Panc1 (cell line): Measurements from ENCODE around the gene TBC1D16. TPM values are rescaled to one million over a fixed set of nuclear protein-coding genes. Genes with fewer than 3 reads are reported as not detected.

Experiments
- ATAC-seq: fragments of 200-7000 bp; cut with Tn5 transposase; 2 replicates; pipeline ENCODE4 v1.9.1; 2020; ENCODE audit warnings: mild to moderate bottlenecking, moderate library complexity
- BruUV-seq: library from RNA; stranded (reverse); fragments of 400-500 nt; replicated peaks from 2 replicates; lab custom pipeline; 2021; lab: Mats Ljungman, UMichigan
- CTCF ChIA-PET: fragments of 300-600 bp; sonication (Branson Sonifier 250); formaldehyde crosslinking; loops from one replicate; lab custom pipeline; 2022; ENCODE audit warnings: antibody characterized with exemption; lab: Charles Lee
- POLR2A ChIA-PET: fragments of 300-600 bp; sonication (Branson Sonifier 250); formaldehyde crosslinking; loops from one replicate; lab custom pipeline; 2022; ENCODE audit warnings: antibody characterized with exemption; lab: Charles Lee
- DNase-seq: peaks from one replicate; pipeline ENCODE4 v3.0.0-alpha.2; 2010; ENCODE audit warnings: low read depth, low spot score
- H3K27ac ChIP-seq: 2 replicates; pipeline ENCODE4 v1.5.1; 2011; ENCODE audit warnings: mild to moderate bottlenecking, low read length, inconsistent platforms
- H3K27me3 ChIP-seq: fragments of 200-500 bp; sonication (Bioruptor generic); 2 replicates; pipeline ENCODE4 v1.6.0; 2014; ENCODE audit warnings: low read length, inconsistent platforms; ENCODE audit not compliant: control insufficient read depth, insufficient read depth
- H3K36me3 ChIP-seq: fragments of 200-500 bp; sonication (Bioruptor generic); 2 replicates; pipeline ENCODE4 v1.5.1; 2014; ENCODE audit warnings: inconsistent platforms, mild to moderate bottlenecking, low read length, moderate library complexity; ENCODE audit not compliant: control insufficient read depth, insufficient read depth
- H3K4me1 ChIP-seq: 2 replicates; pipeline ENCODE4 v1.5.1; 2011; ENCODE audit warnings: inconsistent platforms, mild to moderate bottlenecking, low read length, moderate library complexity; ENCODE audit not compliant: control insufficient read depth, insufficient read depth
- H3K4me3 ChIP-seq, 2 experiments: 2 replicates each; pipeline ENCODE4 v1.5.1; 2011 to 2012; ENCODE audit warnings: low read depth in 2 of 2, low read length in 2 of 2, mild to moderate bottlenecking in 2 of 2, inconsistent platforms in 1 of 2, moderate library complexity in 1 of 2
- H3K9me3 ChIP-seq: fragments of 200-500 bp; sonication (Bioruptor generic); 2 replicates; pipeline ENCODE4 v1.5.1; 2014; ENCODE audit warnings: low read depth, mild to moderate bottlenecking, inconsistent platforms, low read length, moderate library complexity; ENCODE audit not compliant: control insufficient read depth, insufficient read depth
- POLR2AphosphoS5 ChIP-seq: IDR thresholded peaks from 2 replicates; pipeline ENCODE4 v1.6.1; 2012; ENCODE audit warnings: mild to moderate bottlenecking, low read depth, low read length, moderate library complexity
- SIN3A ChIP-seq: IDR thresholded peaks from 2 replicates; pipeline ENCODE4 v1.6.1; 2012; ENCODE audit warnings: low read depth, mild to moderate bottlenecking, low read length, moderate library complexity, borderline replicate concordance; ENCODE audit not compliant: insufficient read depth
- TCF7L2 ChIP-seq: IDR thresholded peaks from 2 replicates; pipeline ENCODE4 v1.6.1; 2011; ENCODE audit warnings: mild to moderate bottlenecking, low read depth, low read length, inconsistent platforms
- in situ Hi-C: cut with HindIII; loops from 2 replicates; pipeline ENCODE4 v1.10.0; 2016; ENCODE audit warnings: low sequenced_read_pairs, low pct_unique_long_range_greater_than_20kb
- intact Hi-C: fragments of 100-400 bp; cut with micrococcal nuclease; formaldehyde crosslinking; loops from one replicate; pipeline ENCODE4 v1.10.0; 2022; ENCODE audit not compliant: unreplicated experiment
- total RNA-seq: library from RNA; stranded (reverse); gene quantifications from one replicate; pipeline ENCODE4 v1.2.1, GENCODE V29; 2021; ENCODE audit not compliant: unreplicated experiment
- TF ChIP-seq, protein P1 (sequence below), 2 experiments: IDR thresholded peaks; 2 replicates each; pipeline ENCODE4 v1.6.1; 2011 to 2012; ENCODE audit warnings: low read depth in 2 of 2, control low read depth in 1 of 2, low read length in 1 of 2, mild to moderate bottlenecking in 1 of 2, moderate library complexity in 1 of 2; ENCODE audit not compliant: insufficient read depth in 1 of 2
- TF ChIP-seq, protein P2 (sequence below): fragments of 450-650 bp; IDR thresholded peaks from 2 replicates; pipeline ENCODE4 v1.5.1; 2017; ENCODE audit warnings: mild to moderate bottlenecking

TBC1D16 gene
- total RNA-seq, 1 experiment from 2014 or later, result 41.6 TPM

DNA sequence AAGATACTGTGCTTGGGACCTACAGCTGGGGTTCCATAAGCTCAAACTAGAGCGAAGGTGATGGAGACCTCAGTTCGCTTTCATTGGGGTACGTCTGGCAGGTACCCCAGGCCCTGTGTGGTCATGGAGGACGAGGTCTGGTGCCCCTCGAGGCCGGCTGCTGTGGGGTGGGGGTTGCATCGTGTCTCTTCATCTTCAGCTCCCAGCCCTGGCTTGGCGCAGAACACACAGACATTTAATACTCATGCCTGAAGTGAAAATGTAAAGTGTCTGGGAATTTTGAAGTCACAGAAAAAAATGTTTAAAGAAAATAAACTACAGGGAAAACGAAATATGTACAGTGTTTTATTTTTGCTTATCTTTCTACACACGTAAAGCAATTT, 80.5 kb downstream of the TBC1D16 start:
- POLR2A ChIA-PET, result no interaction called here
- CTCF ChIA-PET, result no interaction called here
- no peaks in the 10 kb centered on the region for H3K36me3 ChIP-seq
- H3K27ac ChIP-seq, result no peak overlapping the region
- ATAC-seq (no peak), DNase-seq (no peak)
- no peaks in the 10 kb centered on the region for H3K4me1 ChIP-seq
- intact Hi-C loops (no loop called here), in situ Hi-C loops (no loop called here)
- no peaks in the 10 kb centered on the region for H3K27me3 ChIP-seq
- H3K9me3 ChIP-seq, result no peaks in the 10 kb centered on the region
- no TSS peak for BruUV-seq
- no peak overlapping the region for H3K4me3 ChIP-seq
- TF ChIP-seq, protein P1, sequence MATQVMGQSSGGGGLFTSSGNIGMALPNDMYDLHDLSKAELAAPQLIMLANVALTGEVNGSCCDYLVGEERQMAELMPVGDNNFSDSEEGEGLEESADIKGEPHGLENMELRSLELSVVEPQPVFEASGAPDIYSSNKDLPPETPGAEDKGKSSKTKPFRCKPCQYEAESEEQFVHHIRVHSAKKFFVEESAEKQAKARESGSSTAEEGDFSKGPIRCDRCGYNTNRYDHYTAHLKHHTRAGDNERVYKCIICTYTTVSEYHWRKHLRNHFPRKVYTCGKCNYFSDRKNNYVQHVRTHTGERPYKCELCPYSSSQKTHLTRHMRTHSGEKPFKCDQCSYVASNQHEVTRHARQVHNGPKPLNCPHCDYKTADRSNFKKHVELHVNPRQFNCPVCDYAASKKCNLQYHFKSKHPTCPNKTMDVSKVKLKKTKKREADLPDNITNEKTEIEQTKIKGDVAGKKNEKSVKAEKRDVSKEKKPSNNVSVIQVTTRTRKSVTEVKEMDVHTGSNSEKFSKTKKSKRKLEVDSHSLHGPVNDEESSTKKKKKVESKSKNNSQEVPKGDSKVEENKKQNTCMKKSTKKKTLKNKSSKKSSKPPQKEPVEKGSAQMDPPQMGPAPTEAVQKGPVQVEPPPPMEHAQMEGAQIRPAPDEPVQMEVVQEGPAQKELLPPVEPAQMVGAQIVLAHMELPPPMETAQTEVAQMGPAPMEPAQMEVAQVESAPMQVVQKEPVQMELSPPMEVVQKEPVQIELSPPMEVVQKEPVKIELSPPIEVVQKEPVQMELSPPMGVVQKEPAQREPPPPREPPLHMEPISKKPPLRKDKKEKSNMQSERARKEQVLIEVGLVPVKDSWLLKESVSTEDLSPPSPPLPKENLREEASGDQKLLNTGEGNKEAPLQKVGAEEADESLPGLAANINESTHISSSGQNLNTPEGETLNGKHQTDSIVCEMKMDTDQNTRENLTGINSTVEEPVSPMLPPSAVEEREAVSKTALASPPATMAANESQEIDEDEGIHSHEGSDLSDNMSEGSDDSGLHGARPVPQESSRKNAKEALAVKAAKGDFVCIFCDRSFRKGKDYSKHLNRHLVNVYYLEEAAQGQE (IDR thresholded peaks at IDR 0.05; ENCODE audit: insufficient read depth in 1 of 2, low read depth in 2 of 2, low read length in 1 of 2), result no peak
- TF ChIP-seq, protein P2, sequence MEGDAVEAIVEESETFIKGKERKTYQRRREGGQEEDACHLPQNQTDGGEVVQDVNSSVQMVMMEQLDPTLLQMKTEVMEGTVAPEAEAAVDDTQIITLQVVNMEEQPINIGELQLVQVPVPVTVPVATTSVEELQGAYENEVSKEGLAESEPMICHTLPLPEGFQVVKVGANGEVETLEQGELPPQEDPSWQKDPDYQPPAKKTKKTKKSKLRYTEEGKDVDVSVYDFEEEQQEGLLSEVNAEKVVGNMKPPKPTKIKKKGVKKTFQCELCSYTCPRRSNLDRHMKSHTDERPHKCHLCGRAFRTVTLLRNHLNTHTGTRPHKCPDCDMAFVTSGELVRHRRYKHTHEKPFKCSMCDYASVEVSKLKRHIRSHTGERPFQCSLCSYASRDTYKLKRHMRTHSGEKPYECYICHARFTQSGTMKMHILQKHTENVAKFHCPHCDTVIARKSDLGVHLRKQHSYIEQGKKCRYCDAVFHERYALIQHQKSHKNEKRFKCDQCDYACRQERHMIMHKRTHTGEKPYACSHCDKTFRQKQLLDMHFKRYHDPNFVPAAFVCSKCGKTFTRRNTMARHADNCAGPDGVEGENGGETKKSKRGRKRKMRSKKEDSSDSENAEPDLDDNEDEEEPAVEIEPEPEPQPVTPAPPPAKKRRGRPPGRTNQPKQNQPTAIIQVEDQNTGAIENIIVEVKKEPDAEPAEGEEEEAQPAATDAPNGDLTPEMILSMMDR, result no peak
- TF ChIP-seq SIN3A, result no peak
- no peak for TF ChIP-seq TCF7L2
- TF ChIP-seq POLR2AphosphoS5, result no peak

DNA sequence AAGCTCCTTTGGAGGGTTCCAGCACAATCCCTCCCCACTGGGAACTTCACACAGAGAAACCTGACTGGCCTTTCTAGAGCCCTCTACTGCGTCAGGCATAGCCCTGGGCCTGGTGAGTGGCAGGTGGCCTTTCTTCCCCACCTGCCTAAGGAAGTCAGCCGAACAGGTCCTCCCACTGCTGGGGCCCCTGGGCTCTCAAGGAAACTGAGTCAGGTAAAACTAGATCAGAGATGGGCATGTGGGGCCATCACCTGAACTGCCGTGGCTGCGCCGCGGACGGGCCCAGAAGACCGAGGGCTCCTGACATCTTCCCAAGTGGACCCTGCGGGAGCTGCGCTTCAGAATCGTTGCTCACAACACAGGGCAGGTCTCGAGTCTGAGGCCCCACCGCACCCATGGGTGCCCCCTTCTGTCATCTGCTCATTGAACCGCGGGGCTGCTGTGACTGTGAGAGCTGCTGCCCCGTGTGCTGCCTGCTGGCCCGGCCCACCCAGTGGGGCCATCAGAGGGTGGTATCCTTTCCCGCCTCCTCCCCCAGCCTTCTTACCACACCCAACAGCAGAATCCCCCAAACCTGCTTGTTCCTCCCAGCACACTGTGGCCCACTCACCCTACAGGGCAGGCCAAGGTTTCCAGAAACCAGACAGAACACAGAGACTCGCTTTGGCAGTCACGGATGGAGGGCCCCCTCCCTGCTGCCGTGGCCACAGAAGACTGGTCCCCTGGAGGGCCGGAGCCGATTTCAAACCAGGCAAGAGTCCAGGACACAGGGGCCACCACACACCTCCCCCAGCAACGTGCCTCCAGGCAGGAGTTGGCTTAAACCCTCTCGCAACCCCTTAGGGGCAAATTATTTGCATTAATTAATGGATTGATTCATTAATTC, 81.1 kb downstream of the TBC1D16 start:
- POLR2A ChIA-PET, result interaction anchor here (0.6 kb wide), 1 partner anchor 57 kb away, joined by 10 read pairs; no protein-coding TSS in a partner anchor
- no peaks in the 10 kb centered on the region for H3K36me3 ChIP-seq
- no peaks in the 10 kb centered on the region for H3K27me3 ChIP-seq
- no peaks in the 10 kb centered on the region for H3K4me1 ChIP-seq
- H3K9me3 ChIP-seq, result no peaks in the 10 kb centered on the region
- CTCF ChIA-PET, result no interaction called here
- no peak for DNase-seq
- in situ Hi-C loops (no loop called here), intact Hi-C loops (no loop called here)
- TF ChIP-seq SIN3A, result no peak
- TF ChIP-seq POLR2AphosphoS5, result no peak
- TF ChIP-seq, protein P2, result no peak
- TF ChIP-seq TCF7L2, result no peak
- TF ChIP-seq, protein P1 (IDR thresholded peaks at IDR 0.05; ENCODE audit: insufficient read depth in 1 of 2, low read depth in 2 of 2, low read length in 1 of 2), result no peak
- no peak overlapping the region for H3K4me3 ChIP-seq
- BruUV-seq, result no TSS peak
- no peak for ATAC-seq
- H3K27ac ChIP-seq, result no peak overlapping the region
